Hepatocyte (in vitro differentiated cells): ENCODE data around the gene EDEM3. TPM values are rescaled to one million over a fixed set of nuclear protein-coding genes. Genes with fewer than 3 reads are reported as not detected.

Experiments
- DNase-seq: peaks from one replicate; pipeline ENCODE4 v3.0.0-alpha.2; 2016; ENCODE audit warnings: low spot score
- H2AFZ ChIP-seq: fragments of 200-600 bp; sonication (generic); 2 replicates; pipeline ENCODE4 v1.6.0; 2016; ENCODE audit warnings: antibody characterized with exemption, mild to moderate bottlenecking
- H3K27ac ChIP-seq: fragments of 200-600 bp; sonication (generic); 2 replicates; pipeline ENCODE4 v1.5.1; 2016; ENCODE audit warnings: mild to moderate bottlenecking
- H3K27me3 ChIP-seq: fragments of 200-600 bp; sonication (generic); 2 replicates; pipeline ENCODE4 v1.6.1; 2016
- H3K36me3 ChIP-seq: fragments of 200-600 bp; sonication (generic); replicated peaks from 2 replicates; pipeline ENCODE4 v1.5.1; 2016; ENCODE audit warnings: low read depth; ENCODE audit not compliant: insufficient read depth
- H3K4me1 ChIP-seq: fragments of 200-600 bp; sonication (generic); 2 replicates; pipeline ENCODE4 v1.5.1; 2016; ENCODE audit warnings: mild to moderate bottlenecking, moderate library complexity; ENCODE audit not compliant: insufficient read depth
- H3K4me2 ChIP-seq: fragments of 200-600 bp; sonication (generic); 2 replicates; pipeline ENCODE4 v1.6.0; 2016
- H3K4me3 ChIP-seq: fragments of 200-600 bp; sonication (generic); 2 replicates; pipeline ENCODE4 v1.5.1; 2016; ENCODE audit warnings: mild to moderate bottlenecking
- H3K79me2 ChIP-seq: fragments of 200-600 bp; sonication (generic); 2 replicates; pipeline ENCODE4 v1.6.0; 2017; ENCODE audit warnings: mild to moderate bottlenecking
- H3K9me2 ChIP-seq: fragments of 200-600 bp; sonication (generic); replicated peaks from 2 replicates; pipeline ENCODE4 v1.6.0; 2017; ENCODE audit warnings: mild to moderate bottlenecking; ENCODE audit not compliant: insufficient read depth
- H3K9me3 ChIP-seq: fragments of 200-600 bp; sonication (generic); 2 replicates; pipeline ENCODE4 v1.5.1; 2016; ENCODE audit warnings: low read depth, mild to moderate bottlenecking
- H4K20me1 ChIP-seq: fragments of 200-600 bp; sonication (generic); 2 replicates; pipeline ENCODE4 v1.6.0; 2016; ENCODE audit warnings: mild to moderate bottlenecking; ENCODE audit not compliant: insufficient read depth, poor library complexity, severe bottlenecking
- EZH2 ChIP-seq: fragments of 200-600 bp; sonication (generic); IDR thresholded peaks from 2 replicates; pipeline ENCODE4 v1.6.1; 2016; ENCODE audit warnings: antibody characterized with exemption, mild to moderate bottlenecking, borderline replicate concordance
- EZH2phosphoT487 ChIP-seq: fragments of 200-600 bp; sonication (generic); IDR thresholded peaks from one replicate; pipeline ENCODE4 v1.6.1; 2018; ENCODE audit warnings: antibody characterized with exemption, mild to moderate bottlenecking, low read depth, moderate library complexity; ENCODE audit not compliant: unreplicated experiment, severe bottlenecking
- WGBS: methylation state at CpG from one replicate; pipeline ENCODE4 v1.1.6; 2016; ENCODE audit warnings: low lambda C conversion rate; ENCODE audit errors: missing lambda C conversion rate; 5-methylcytosine and 5-hydroxymethylcytosine counted together
- polyA plus RNA-seq: library from polyadenylated mRNA; unstranded; fragments of >200 nt; fragmentation: Nextera tagmentation; extraction: Ambion mirVana; gene quantifications from 2 replicates; pipeline ENCODE4 v1.2.1, GENCODE V29; 2016
- total RNA-seq: library from RNA; depleted of rRNA; stranded (reverse); fragments of >200 nt; gene quantifications from 2 replicates; pipeline ENCODE4 v1.2.3, GENCODE V29; 2014
- TF ChIP-seq, protein P1 (sequence below): fragments of 200-600 bp; sonication (generic); IDR thresholded peaks from 2 replicates; pipeline ENCODE4 v1.5.1; 2016; ENCODE audit warnings: antibody characterized with exemption, mild to moderate bottlenecking; ENCODE audit not compliant: poor library complexity

EDEM3 gene
- total and polyA plus RNA-seq, 2 experiments from 2014 or later = 14.9 to 54.1 TPM

DNA sequence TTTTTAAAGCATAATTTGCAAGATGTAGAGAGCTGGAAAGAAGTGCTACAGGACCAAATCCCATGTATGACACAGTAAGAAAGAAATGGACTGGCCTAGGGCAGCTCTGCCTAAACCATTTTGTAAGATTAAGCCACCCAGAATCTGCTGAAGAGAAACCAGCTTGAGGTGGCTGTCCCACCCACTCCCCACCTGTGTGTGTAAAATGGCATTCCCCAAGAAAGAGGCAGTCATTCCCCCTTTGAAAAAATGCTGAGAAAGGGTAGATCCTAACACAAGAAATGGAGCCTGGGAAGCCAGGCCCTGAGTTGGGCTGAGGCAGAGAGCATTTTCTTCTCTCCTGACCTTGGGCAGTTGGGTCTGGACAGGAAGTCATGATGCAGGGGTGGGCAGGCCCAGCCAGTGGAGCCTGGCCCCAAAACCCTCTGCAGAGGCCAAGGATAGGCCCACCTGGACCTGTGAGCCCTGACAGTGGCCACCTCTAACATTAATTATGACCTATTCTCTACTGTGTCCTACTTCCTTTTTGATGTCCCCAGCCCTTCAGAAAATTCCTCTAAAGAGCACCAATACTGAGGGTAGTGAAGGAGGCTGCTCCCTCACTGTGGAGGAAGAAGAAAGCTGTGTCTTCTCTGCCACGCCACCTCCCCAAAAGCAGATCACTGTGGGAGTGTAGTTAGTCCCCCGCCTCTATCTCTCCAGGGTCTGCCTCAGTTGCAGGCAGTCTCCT lies 94.0 kb downstream of the EDEM3 start:
- Histone ChIP-seq H3K4me2 (no peak overlapping the region), H3K9me2 (no peaks in the 10 kb centered on the region), H3K79me2 (no peaks in the 10 kb centered on the region), H3K9me3 (no peaks in the 10 kb centered on the region), H4K20me1 (no peaks in the 10 kb centered on the region), H3K27ac (no peak overlapping the region), H3K4me1 (no peaks in the 10 kb centered on the region), H3K4me3 (no peak overlapping the region), H3K27me3 (peaks cover 8% of the 10 kb centered on the region), H2AFZ (no peak overlapping the region), H3K36me3 (no peaks in the 10 kb centered on the region)
- no peak for DNase-seq
- 96% methylated on average over 2 of the region's 2 CpGs for WGBS
- no peak for TF ChIP-seq EZH2
- TF ChIP-seq EZH2phosphoT487 = no peak
- TF ChIP-seq, protein P1, sequence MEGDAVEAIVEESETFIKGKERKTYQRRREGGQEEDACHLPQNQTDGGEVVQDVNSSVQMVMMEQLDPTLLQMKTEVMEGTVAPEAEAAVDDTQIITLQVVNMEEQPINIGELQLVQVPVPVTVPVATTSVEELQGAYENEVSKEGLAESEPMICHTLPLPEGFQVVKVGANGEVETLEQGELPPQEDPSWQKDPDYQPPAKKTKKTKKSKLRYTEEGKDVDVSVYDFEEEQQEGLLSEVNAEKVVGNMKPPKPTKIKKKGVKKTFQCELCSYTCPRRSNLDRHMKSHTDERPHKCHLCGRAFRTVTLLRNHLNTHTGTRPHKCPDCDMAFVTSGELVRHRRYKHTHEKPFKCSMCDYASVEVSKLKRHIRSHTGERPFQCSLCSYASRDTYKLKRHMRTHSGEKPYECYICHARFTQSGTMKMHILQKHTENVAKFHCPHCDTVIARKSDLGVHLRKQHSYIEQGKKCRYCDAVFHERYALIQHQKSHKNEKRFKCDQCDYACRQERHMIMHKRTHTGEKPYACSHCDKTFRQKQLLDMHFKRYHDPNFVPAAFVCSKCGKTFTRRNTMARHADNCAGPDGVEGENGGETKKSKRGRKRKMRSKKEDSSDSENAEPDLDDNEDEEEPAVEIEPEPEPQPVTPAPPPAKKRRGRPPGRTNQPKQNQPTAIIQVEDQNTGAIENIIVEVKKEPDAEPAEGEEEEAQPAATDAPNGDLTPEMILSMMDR = no peak

DNA sequence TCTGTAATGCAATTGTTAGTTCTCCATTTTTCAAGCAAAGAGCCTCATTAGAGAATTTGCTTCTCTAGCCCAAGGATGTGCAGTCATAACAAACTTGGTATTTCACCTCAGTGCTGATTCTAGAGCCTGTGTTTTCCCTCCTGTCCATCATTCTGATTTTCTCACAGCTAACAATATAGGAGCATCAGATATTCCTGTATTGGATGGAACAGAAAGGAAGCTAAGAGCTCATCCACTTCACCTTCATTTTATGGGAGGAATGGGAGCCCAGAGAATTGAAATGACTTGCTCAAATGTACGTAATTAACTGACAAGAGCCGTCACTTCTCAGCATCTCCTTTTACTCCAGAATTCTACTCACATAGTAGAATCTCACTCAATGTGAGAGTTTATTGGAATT lies 96.6 kb downstream of the EDEM3 start:
- Histone ChIP-seq H3K79me2 (no peaks in the 10 kb centered on the region), H3K36me3 (no peaks in the 10 kb centered on the region), H3K4me3 (no peak overlapping the region), H3K27ac (no peak overlapping the region), H2AFZ (no peak overlapping the region), H4K20me1 (no peaks in the 10 kb centered on the region), H3K9me2 (no peaks in the 10 kb centered on the region), H3K27me3 (no peaks in the 10 kb centered on the region), H3K9me3 (no peaks in the 10 kb centered on the region), H3K4me1 (no peaks in the 10 kb centered on the region), H3K4me2 (no peak overlapping the region)
- no peak for TF ChIP-seq EZH2phosphoT487
- TF ChIP-seq EZH2 = no peak
- TF ChIP-seq, protein P1 = no peak
- DNase-seq = no peak
- 88% methylated on average over 2 of the region's 2 CpGs for WGBS

DNA sequence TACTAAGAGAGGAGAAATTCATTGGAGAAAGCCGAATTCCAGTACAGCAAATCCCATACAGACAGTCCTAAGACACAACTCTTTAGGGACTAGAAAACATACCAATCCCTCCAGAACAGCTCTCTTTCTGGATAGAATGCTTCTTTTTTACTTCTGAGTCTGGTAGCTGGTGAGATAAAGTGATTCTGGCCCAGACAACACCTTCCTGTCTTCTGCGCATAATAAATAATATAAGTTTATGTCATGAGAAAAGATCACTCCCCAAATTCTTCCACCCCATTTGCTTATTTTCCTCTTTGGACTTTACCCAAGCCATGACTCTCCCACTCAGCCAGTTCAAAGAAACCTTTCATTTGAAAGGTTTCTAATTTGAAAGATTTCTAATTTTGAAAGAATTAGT lies 98.4 kb downstream of the EDEM3 start:
- H2AFZ ChIP-seq = no peak overlapping the region
- no peak overlapping the region for H3K4me2 ChIP-seq
- no peaks in the 10 kb centered on the region for H3K4me1 ChIP-seq
- DNase-seq = no peak
- no peak overlapping the region for H3K27ac ChIP-seq
- no peaks in the 10 kb centered on the region for H3K36me3 ChIP-seq
- WGBS = 94% methylated on average over 2 of the region's 2 CpGs
- no peaks in the 10 kb centered on the region for H4K20me1 ChIP-seq
- TF ChIP-seq EZH2 = no peak
- TF ChIP-seq, protein P1 = no peak
- TF ChIP-seq EZH2phosphoT487 = no peak
- H3K9me2 ChIP-seq = no peaks in the 10 kb centered on the region
- no peaks in the 10 kb centered on the region for H3K27me3 ChIP-seq
- H3K9me3 ChIP-seq = no peaks in the 10 kb centered on the region
- H3K4me3 ChIP-seq = no peak overlapping the region
- no peaks in the 10 kb centered on the region for H3K79me2 ChIP-seq

GRCh38 chr1:184655185-184655584 lies 99.5 kb downstream of the EDEM3 start:
- Histone ChIP-seq H3K27ac (no peak overlapping the region), H4K20me1 (no peaks in the 10 kb centered on the region)
- TF ChIP-seq EZH2 = no peak
- no peak for TF ChIP-seq EZH2phosphoT487
- TF ChIP-seq, protein P1 = no peak

More at GRCh38 chr1:184655185-184655584, 99.5 kb downstream of the EDEM3 start:
- Histone ChIP-seq H3K4me3 (no peak overlapping the region), H3K4me1 (no peaks in the 10 kb centered on the region), H3K79me2 (no peaks in the 10 kb centered on the region), H3K9me3 (no peaks in the 10 kb centered on the region), H3K27me3 (no peaks in the 10 kb centered on the region), H3K9me2 (no peaks in the 10 kb centered on the region), H2AFZ (no peak overlapping the region), H3K36me3 (no peaks in the 10 kb centered on the region), H3K4me2 (no peak overlapping the region)
- no peak for DNase-seq
